ENCODE measurements around the gene LRP1B.

The LRP1B gene

DNA sequence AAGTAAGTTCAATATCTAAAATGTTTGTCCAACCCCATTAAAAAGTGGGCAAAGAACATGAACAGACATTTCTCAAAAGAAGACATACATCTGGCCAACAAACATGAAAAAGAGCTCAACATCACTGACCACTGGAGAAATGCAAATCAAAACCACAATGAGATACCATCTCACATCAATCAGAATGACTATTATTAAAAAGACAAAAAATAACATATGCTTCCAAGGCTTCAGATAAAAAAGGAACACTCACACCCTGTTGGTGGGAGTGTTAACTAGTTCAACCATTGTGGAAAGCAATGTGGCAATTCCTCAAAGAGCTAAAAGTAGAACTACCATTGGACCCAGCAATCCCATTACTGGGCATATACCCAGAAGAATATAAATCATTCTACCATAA, 931.1 kb downstream of the LRP1B start:
- H3K27me3 ChIP-seq (ENCODE audit: insufficient read depth, low read length, poor library complexity) = no peaks in the 10 kb centered on the region
- no peak overlapping the region for H3K9ac ChIP-seq (ENCODE audit: low read depth, low read length)
- peaks cover 3% of the 10 kb centered on the region for H3K9me3 ChIP-seq (ENCODE audit: insufficient read depth, low read length, severe bottlenecking)
- H3K4me2 ChIP-seq (ENCODE audit: insufficient read depth, low read length) = no peak overlapping the region
- no peaks in the 10 kb centered on the region for H4K20me1 ChIP-seq (ENCODE audit: insufficient read depth, low read length)
- H3K4me3 ChIP-seq (ENCODE audit: low read depth in 1 of 2, low read length in 2 of 2) = no peak overlapping the region
- TF ChIP-seq CTCF (IDR thresholded peaks at IDR 0.05; ENCODE audit: borderline replicate concordance, extremely low read depth, low read length, poor library complexity, severe bottlenecking) (no peak), EZH2 (IDR thresholded peaks at IDR 0.05; ENCODE audit: borderline replicate concordance, low read depth, low read length, severe bottlenecking) (no peak)
- H3K27ac ChIP-seq (ENCODE audit: low read length) = no peak overlapping the region
- H3K79me2 ChIP-seq (ENCODE audit: insufficient read depth, low read length) = no peaks in the 10 kb centered on the region
- no peak for DNase-seq
- H3K36me3 ChIP-seq (ENCODE audit: insufficient read depth, low read length) = no peaks in the 10 kb centered on the region
- no peak for ATAC-seq (ENCODE audit: insufficient read depth, low read depth)
- H3K4me1 ChIP-seq (ENCODE audit: insufficient read depth, low read length) = peaks cover 13% of the 10 kb centered on the region
- H2AFZ ChIP-seq (ENCODE audit: low read depth, low read length) = no peak overlapping the region

DNA sequence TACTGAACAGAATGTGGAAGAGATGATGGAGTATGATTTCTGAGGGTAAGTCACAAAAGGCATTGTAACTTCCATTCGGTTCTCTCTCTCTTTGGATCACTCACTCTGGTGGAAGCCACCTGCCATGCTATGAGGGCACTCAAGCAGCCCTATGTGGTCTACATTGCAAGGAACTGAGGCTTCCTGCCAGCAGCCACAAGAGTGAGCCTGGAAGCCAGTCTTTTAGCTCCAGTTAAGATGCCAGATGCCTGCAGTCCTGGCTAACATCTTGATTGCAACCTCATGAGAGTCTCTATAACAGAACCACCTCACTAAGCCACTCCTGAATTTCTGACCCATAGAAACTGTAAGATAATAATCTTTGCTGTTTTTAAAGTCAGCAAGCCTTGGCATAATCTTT, 935.7 kb downstream of the LRP1B start:
- DNase-seq = peak; percentile 87
- peak; percentile 100 for ATAC-seq (ENCODE audit: insufficient read depth, low read depth)
- Histone ChIP-seq H2AFZ (ENCODE audit: low read depth, low read length) (0 out of 2 replicates have a peak overlapping the region, but pooled peaks have one; percentile 56), H3K79me2 (ENCODE audit: insufficient read depth, low read length) (no peaks in the 10 kb centered on the region), H3K4me2 (ENCODE audit: insufficient read depth, low read length) (no peak overlapping the region), H3K4me3 (ENCODE audit: low read depth in 1 of 2, low read length in 2 of 2) (no peak overlapping the region), H3K27ac (ENCODE audit: low read length) (peak overlapping the region; percentile 76), H4K20me1 (ENCODE audit: insufficient read depth, low read length) (no peaks in the 10 kb centered on the region), H3K36me3 (ENCODE audit: insufficient read depth, low read length) (no peaks in the 10 kb centered on the region), H3K9me3 (ENCODE audit: insufficient read depth, low read length, severe bottlenecking) (peaks cover 3% of the 10 kb centered on the region), H3K4me1 (ENCODE audit: insufficient read depth, low read length) (peaks cover 19% of the 10 kb centered on the region), H3K9ac (ENCODE audit: low read depth, low read length) (peak overlapping the region; percentile 15; the same call in 1 of the 2 replicates), H3K27me3 (ENCODE audit: insufficient read depth, low read length, poor library complexity) (no peaks in the 10 kb centered on the region)
- no peak for TF ChIP-seq EZH2 (IDR thresholded peaks at IDR 0.05; ENCODE audit: borderline replicate concordance, low read depth, low read length, severe bottlenecking)
- peak; percentile 75 for TF ChIP-seq CTCF (IDR thresholded peaks at IDR 0.05; ENCODE audit: borderline replicate concordance, extremely low read depth, low read length, poor library complexity, severe bottlenecking)

GRCh38 chr2:141187075-141187439, 943.8 kb downstream of the LRP1B start:
- no peak overlapping the region for H3K9ac ChIP-seq (ENCODE audit: low read depth, low read length)
- H3K4me1 ChIP-seq (ENCODE audit: insufficient read depth, low read length) = peaks cover 6% of the 10 kb centered on the region; the same call in 1 of the 2 replicates
- no peaks in the 10 kb centered on the region for H3K9me3 ChIP-seq (ENCODE audit: insufficient read depth, low read length, severe bottlenecking)
- H4K20me1 ChIP-seq (ENCODE audit: insufficient read depth, low read length) = no peaks in the 10 kb centered on the region
- ATAC-seq (ENCODE audit: insufficient read depth, low read depth) = no peak
- H3K36me3 ChIP-seq (ENCODE audit: insufficient read depth, low read length) = no peaks in the 10 kb centered on the region
- DNase-seq = no peak
- H2AFZ ChIP-seq (ENCODE audit: low read depth, low read length) = no peak overlapping the region
- no peak overlapping the region for H3K4me3 ChIP-seq (ENCODE audit: low read depth in 1 of 2, low read length in 2 of 2)
- H3K79me2 ChIP-seq (ENCODE audit: insufficient read depth, low read length) = no peaks in the 10 kb centered on the region
- no peaks in the 10 kb centered on the region for H3K27me3 ChIP-seq (ENCODE audit: insufficient read depth, low read length, poor library complexity)
- H3K4me2 ChIP-seq (ENCODE audit: insufficient read depth, low read length) = no peak overlapping the region
- H3K27ac ChIP-seq (ENCODE audit: low read length) = no peak overlapping the region
- no peak for TF ChIP-seq CTCF (IDR thresholded peaks at IDR 0.05; ENCODE audit: borderline replicate concordance, extremely low read depth, low read length, poor library complexity, severe bottlenecking)
- no peak for TF ChIP-seq EZH2 (IDR thresholded peaks at IDR 0.05; ENCODE audit: borderline replicate concordance, low read depth, low read length, severe bottlenecking)

All from DND-41 (cell line).